Stimulated activated CD4-positive, alpha-beta T cell treated with anti-CD3 and anti-CD28 coated beads, Interleukin-2, amount 100 ng/mL, for 24 hours (primary cell): ENCODE results near the gene ARL6IP1.
"Not testable (repeated sequence)": the region's sequence is repeated elsewhere in the genome, so short reads cannot be mapped to it uniquely, and the experiment has no call there.

Source experiments
- DNase-seq, 2 donors: peaks; one replicate each; pipeline ENCODE4 v3.0.0-alpha.2; 2020

Gene ARL6IP1

GRCh38 chr16:18797746-18798145 is 3.6 kb downstream of the ARL6IP1 start:
- no peak for DNase-seq

- DNase-seq: no peak
These were observed 5.0 kb downstream of the ARL6IP1 start for GRCh38 chr16:18796377-18796776.

GRCh38 chr16:18792836-18793433 is 8.4 kb downstream of the ARL6IP1 start:
- no peak for DNase-seq

- DNase-seq: peak; percentile 90 to 93
These were observed 11.3 kb downstream of the ARL6IP1 start, which contains the start of gene RPS15A for GRCh38 chr16:18789850-18790706. Gene RPS15A (minus strand): TSS chr16:18790334. CDS start chr16:18789113, 1,221 bp downstream.

GRCh38 chr16:18789515-18789849 is 11.9 kb downstream of the ARL6IP1 start:
- no peak for DNase-seq

GRCh38 chr16:18788828-18789514 is 12.4 kb downstream of the ARL6IP1 start:
- no peak for DNase-seq

- DNase-seq: no peak
These were observed 16.3 kb downstream of the ARL6IP1 start for GRCh38 chr16:18784917-18785623.

- no peak for DNase-seq
These were observed 17.7 kb downstream of the ARL6IP1 start for GRCh38 chr16:18783430-18784341.

- DNase-seq: no peak
These were observed 18.5 kb downstream of the ARL6IP1 start for GRCh38 chr16:18782697-18783429.

- not testable (repeated sequence) for DNase-seq
These were observed 20.1 kb downstream of the ARL6IP1 start for GRCh38 chr16:18781232-18781631.

- not testable (repeated sequence) for DNase-seq
These were observed 20.8 kb downstream of the ARL6IP1 start for GRCh38 chr16:18780460-18781026.

GRCh38 chr16:18777664-18778063 is 23.7 kb downstream of the ARL6IP1 start:
- not testable (repeated sequence) for DNase-seq

- not testable (repeated sequence) for DNase-seq
These were observed 25.0 kb downstream of the ARL6IP1 start for GRCh38 chr16:18776334-18776733.

GRCh38 chr16:18774651-18775050 is 26.7 kb downstream of the ARL6IP1 start:
- not testable (repeated sequence) for DNase-seq

GRCh38 chr16:18772171-18772570 is 29.2 kb downstream of the ARL6IP1 start:
- DNase-seq: not testable (repeated sequence)

GRCh38 chr16:18770336-18770962 is 30.9 kb downstream of the ARL6IP1 start:
- DNase-seq: not testable (repeated sequence)

GRCh38 chr16:18767217-18767616 is 34.1 kb downstream of the ARL6IP1 start:
- not testable (repeated sequence) for DNase-seq

- DNase-seq: not testable (repeated sequence)
These were observed 38.6 kb downstream of the ARL6IP1 start for GRCh38 chr16:18762713-18763112.

GRCh38 chr16:18759598-18760520 is 41.5 kb downstream of the ARL6IP1 start:
- DNase-seq: peak; percentile 39 to 48
